Superior temporal gyrus (tissue), 1 donor: Measurements from ENCODE around the gene MMP28.
A peak's percentile ranks its signal among the peaks of the same experiment; 100 is the strongest.

ENCODE experiments used
- DNase-seq: peaks from one replicate; pipeline ENCODE4 v3.0.0-alpha.2; 2016; ENCODE audit errors: extremely low spot score

MMP28 gene

GRCh38 chr17:35743626-35744328 lies 51.7 kb downstream of the MMP28 start:
- DNase-seq = no peak

- DNase-seq = no peak
Measured at GRCh38 chr17:35742896-35743477, 52.5 kb downstream of the MMP28 start.

GRCh38 chr17:35742496-35742895 lies 52.9 kb downstream of the MMP28 start:
- no peak for DNase-seq

DNA sequence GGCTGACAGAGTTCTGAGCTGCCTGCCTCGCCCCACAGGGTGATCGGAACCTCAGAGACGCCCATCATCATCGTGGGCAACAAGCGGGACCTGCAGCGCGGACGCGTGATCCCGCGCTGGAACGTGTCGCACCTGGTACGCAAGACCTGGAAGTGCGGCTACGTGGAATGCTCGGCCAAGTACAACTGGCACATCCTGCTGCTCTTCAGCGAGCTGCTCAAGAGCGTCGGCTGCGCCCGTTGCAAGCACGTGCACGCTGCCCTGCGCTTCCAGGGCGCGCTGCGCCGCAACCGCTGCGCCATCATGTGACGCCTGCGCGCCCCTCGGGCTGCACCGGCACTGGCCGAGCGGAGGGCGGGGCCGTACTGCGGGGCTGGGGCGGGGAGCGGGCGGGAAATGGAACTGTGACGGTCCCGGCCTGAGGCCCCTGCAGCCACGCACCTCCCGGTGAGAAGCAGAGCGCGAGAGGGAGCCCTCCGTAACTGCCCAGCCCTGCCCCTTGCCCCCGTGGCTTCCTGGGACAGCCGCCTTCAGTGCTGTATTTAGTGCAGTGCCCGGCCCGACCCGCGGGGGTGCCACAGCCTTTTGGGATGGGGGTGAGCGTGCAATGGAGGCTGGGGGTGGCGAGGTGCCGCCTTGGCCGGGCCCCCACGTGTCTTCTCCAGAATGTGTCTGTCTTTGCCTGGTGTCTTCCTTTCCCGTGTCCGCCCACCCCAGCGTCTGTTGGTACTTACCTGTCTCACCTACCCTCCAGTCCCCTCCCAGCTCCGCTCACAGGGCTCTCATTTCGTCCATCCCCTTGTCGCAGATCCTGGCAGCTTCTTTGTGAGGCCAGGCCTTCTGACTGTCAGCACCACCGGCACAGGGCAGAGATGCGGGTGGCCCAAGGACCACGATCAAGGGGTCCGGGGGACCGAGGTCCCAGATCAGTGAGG lies 54.2 kb downstream of the MMP28 start:
- no peak for DNase-seq

GRCh38 chr17:35740216-35740615 lies 55.2 kb downstream of the MMP28 start:
- no peak for DNase-seq

DNA sequence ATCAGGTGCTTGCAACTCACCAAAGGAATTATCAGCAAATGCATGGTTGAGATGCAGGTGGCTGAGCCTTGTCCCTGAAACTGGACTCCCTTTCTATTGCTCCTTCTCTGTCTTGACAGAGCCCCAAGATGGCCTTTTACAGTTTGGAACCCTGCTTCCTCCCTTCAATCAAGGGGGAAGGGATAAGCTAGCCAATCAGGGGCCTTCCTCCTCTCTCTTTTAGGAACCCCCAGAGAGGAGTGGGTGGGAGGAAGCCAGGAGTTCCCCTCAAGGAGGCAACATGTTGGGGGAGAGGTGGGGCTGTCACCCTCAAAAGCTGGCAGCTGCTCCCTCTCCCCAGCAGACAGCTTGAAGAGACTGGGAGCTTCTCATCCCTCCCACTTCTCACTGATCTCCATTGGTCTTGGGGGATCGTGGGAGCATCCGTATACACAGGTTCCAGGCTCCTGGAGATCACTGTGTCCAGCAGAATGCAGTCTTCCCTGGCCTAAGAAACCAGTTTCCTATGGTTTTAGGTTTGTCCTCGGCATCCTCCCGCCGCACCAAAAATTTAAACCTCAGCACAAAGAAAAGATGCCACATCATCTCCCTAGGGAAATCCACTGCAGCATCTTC lies 56.8 kb downstream of the MMP28 start:
- no peak for DNase-seq

DNA sequence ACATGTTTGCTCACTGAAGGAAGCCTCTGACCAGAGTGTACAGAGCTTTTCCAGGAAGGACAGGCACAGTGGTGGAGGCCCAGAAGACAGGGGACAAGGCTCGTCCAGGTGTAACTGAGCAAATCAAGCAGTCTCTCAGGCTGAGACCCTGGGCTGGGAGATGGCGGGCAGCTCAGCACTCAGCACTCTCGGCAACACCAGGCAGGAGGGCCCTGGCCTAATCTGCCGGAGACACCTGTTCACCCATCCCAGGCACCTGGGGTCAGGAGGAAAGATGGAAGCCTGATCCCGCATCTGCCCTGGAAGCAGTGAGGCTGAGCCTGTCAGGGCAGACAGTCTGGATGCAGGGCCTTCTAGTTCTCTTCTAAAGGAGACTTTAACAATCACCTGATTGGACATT lies 59.2 kb downstream of the MMP28 start:
- DNase-seq = no peak

- DNase-seq = no peak
Measured at GRCh38 chr17:35735036-35735805, 60.2 kb downstream of the MMP28 start.

DNA sequence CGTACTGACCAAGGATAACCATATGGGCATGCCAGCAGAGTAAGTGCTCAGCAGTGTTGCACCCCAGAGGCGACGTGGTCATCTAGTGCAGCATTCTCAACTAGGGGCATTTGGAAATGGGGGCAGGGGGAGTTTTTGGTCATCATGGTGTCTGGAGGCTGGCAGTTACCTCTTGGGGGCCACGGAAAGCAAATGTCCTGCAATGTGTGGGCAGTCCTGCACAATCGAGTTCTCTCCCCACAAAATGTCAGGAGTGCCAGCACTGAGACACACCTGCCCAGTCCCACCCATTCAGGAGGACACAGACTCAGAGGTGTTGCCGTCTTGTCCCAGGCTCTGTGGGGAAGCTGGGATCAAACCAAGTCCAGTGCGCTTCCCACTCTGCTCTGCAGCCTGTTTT lies 61.0 kb downstream of the MMP28 start:
- no peak for DNase-seq

- DNase-seq = no peak
Measured at GRCh38 chr17:35733366-35733765, 62.1 kb downstream of the MMP28 start.

DNA sequence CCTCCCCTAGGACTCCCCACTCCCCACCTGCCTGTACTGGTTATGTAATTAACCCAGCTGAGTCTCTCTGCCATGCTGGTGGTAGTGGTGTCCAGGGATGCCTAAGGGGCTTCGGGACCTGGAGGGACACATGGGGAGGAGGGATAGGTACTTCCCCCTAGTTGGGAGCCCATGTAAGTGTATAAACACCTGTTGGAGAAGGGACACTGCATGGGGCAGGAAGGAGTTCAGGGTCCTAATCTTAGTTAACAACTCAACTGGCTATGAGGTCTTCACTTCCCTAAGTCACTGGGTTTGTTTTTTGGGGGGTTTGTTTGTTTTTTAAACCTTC lies 62.7 kb downstream of the MMP28 start:
- DNase-seq = no peak

- no peak for DNase-seq
Measured at GRCh38 chr17:35731917-35732805, 63.3 kb downstream of the MMP28 start.

GRCh38 chr17:35731239-35731916 lies 64.1 kb downstream of the MMP28 start, which contains the start of gene RASL10B:
TSS of gene RASL10B (plus strand) at chr17:35731639. CDS start at chr17:35735185, 3,546 bp downstream.
- DNase-seq = peak; percentile 42

- DNase-seq = no peak
Measured at GRCh38 chr17:35730400-35731005, 64.9 kb downstream of the MMP28 start.

- no peak for DNase-seq
Measured at GRCh38 chr17:35729405-35729833, 66.0 kb downstream of the MMP28 start.

DNA sequence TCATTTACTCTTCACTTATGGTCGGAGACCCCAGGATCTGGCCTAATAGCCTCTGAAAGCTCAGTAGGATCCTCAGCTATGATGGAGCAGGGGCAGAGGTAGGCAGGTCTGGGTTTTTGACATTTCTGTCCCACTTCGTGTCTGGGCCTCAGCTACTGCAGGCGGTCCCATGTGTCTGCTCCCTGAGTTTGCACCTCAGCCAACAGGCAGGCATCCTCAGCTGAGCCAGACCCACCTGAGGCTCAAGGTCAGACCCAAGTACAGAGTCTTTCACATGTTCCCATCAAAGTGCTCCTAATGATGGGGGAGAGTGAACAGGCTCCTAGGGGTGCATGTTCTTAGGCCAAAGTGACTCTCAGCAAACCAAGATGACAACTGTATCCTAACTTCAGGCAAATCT lies 66.9 kb downstream of the MMP28 start:
- no peak for DNase-seq

GRCh38 chr17:35727635-35728034 lies 67.8 kb downstream of the MMP28 start:
- DNase-seq = no peak

GRCh38 chr17:35726953-35727460 lies 68.4 kb downstream of the MMP28 start:
- DNase-seq = no peak
